Testis (tissue), 3 donors: Measurements from ENCODE around the gene ATOH8. TPM values are rescaled to one million over a fixed set of nuclear protein-coding genes. Genes with fewer than 3 reads are reported as not detected.

Experiments
- DNase-seq: peaks from one replicate; pipeline ENCODE4 v3.0.0-alpha.2; 2019
- H3K27ac ChIP-seq, 2 donors: fragments of 200-600 bp; sonication (generic); one replicate each; pipeline ENCODE4 v1.5.1; 2019
- H3K27me3 ChIP-seq: fragments of 200-600 bp; sonication (generic); one replicate; pipeline ENCODE4 v1.5.1; 2019
- H3K36me3 ChIP-seq: fragments of 200-600 bp; sonication (generic); one replicate; pipeline ENCODE4 v1.5.1; 2017; ENCODE audit warnings: low read depth; ENCODE audit errors: missing control alignments
- H3K4me1 ChIP-seq: fragments of 200-600 bp; sonication (generic); one replicate; pipeline ENCODE4 v1.5.1; 2019
- H3K4me3 ChIP-seq, 2 donors: fragments of 200-600 bp; sonication (generic); one replicate each; pipeline ENCODE4 v1.5.1; 2017 to 2019
- H3K9me3 ChIP-seq: fragments of 200-600 bp; sonication (generic); one replicate; pipeline ENCODE4 v1.5.1; 2017
- POLR2A ChIP-seq: fragments of 450-650 bp; IDR thresholded peaks from one replicate; pipeline ENCODE4 v1.6.1; 2017; ENCODE audit warnings: antibody characterized with exemption, mild to moderate bottlenecking, moderate library complexity
- WGBS, 2 donors: methylation state at CpG; one replicate each; pipeline ENCODE4 v1.1.5; 2018; 5-methylcytosine and 5-hydroxymethylcytosine counted together
- intact Hi-C: fragments of 100-400 bp; cut with DNase I; formaldehyde crosslinking; loops from one replicate; pipeline ENCODE4 v1.15.1; 2023; ENCODE audit warnings: low total_unique reads
- polyA plus RNA-seq: library from polyadenylated mRNA; stranded (reverse); fragments of 350-450 nt; fragmentation: Illumina TruSeq; extraction: RNeasy Lipid Tissue Mini Kit (QIAGEN cat#74804); gene quantifications from one replicate; pipeline ENCODE4 v1.2.3, GENCODE V29; 2014; ENCODE audit warnings: low read depth, low replicate concordance; ENCODE audit not compliant: insufficient read depth
- total RNA-seq, 2 donors: library from RNA; depleted of rRNA; stranded (reverse); fragments of >200 nt; gene quantifications; one replicate each; pipeline ENCODE4 v1.2.3, GENCODE V29; 2016
- TF ChIP-seq, protein P1 (sequence below), 3 experiments: fragments of 450-650 bp in 2 of 3; fragments of 200-600 bp in 1 of 3; sonication (generic) in 1 of 3; IDR thresholded peaks; one replicate each; pipeline ENCODE4 v1.5.1; 2016 to 2019; ENCODE audit warnings: antibody characterized with exemption in 3 of 3, mild to moderate bottlenecking in 2 of 3, moderate library complexity in 1 of 3

ATOH8 gene
- total and polyA plus RNA-seq, 3 donors from 2014 or later = 13.5 to 16.8 (median 14.2) TPM

DNA sequence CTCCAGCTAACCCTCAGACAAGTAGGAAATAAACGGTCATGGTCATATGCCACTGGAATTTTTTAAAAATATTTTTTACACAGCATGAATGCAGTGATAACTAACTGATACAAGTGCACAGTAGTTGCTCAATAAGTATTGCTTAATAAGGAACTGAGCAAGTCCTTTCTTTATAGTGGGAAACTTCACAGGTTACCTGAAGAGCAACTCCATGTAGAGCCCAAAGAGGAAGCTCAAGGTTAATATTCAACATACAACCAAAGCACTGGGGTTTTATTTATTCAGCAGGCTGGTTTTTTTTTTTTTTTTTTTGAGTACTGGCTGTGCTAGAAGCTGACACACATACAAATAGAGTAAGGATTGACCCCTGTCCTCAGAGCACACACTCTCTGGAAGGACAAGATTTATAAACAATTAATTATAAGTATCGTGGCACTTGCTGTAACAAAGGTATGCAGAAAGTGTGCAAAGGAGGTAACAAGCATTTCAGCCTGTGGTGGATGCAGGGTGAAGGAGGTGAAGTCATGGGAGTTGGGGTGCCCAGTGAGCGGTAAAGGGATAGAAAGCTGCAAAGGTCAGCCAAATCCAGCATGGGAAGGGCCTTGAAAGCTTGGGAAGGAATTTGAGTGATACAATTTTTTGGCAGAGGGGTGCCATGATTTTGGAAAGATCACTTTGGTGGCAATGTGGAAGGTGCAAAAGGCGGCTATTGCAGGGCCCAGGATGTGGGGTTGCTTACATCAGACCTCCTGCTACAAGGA lies 52.7 kb downstream of the ATOH8 start:
- Histone ChIP-seq H3K4me1 (peaks cover 4% of the 10 kb centered on the region), H3K9me3 (no peaks in the 10 kb centered on the region), H3K27me3 (no peaks in the 10 kb centered on the region), H3K4me3 (no peak overlapping the region), H3K27ac (no peak overlapping the region), H3K36me3 (no peaks in the 10 kb centered on the region)
- 90% methylated on average over 4 of the region's 4 CpGs for WGBS, 2 donors
- no peak for DNase-seq
- intact Hi-C loops = no loop called here
- TF ChIP-seq POLR2A = no peak
- TF ChIP-seq, protein P1, sequence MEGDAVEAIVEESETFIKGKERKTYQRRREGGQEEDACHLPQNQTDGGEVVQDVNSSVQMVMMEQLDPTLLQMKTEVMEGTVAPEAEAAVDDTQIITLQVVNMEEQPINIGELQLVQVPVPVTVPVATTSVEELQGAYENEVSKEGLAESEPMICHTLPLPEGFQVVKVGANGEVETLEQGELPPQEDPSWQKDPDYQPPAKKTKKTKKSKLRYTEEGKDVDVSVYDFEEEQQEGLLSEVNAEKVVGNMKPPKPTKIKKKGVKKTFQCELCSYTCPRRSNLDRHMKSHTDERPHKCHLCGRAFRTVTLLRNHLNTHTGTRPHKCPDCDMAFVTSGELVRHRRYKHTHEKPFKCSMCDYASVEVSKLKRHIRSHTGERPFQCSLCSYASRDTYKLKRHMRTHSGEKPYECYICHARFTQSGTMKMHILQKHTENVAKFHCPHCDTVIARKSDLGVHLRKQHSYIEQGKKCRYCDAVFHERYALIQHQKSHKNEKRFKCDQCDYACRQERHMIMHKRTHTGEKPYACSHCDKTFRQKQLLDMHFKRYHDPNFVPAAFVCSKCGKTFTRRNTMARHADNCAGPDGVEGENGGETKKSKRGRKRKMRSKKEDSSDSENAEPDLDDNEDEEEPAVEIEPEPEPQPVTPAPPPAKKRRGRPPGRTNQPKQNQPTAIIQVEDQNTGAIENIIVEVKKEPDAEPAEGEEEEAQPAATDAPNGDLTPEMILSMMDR (IDR thresholded peaks at IDR 0.05) = no peak

GRCh38 chr2:85807756-85808155 lies 54.0 kb downstream of the ATOH8 start:
- H3K4me1 ChIP-seq = peaks cover 4% of the 10 kb centered on the region
- no peak for TF ChIP-seq POLR2A
- TF ChIP-seq, protein P1 (IDR thresholded peaks at IDR 0.05) = no peak
- no peak overlapping the region for H3K4me3 ChIP-seq
- DNase-seq = no peak
- intact Hi-C loops = no loop called here
- no peaks in the 10 kb centered on the region for H3K36me3 ChIP-seq
- H3K27me3 ChIP-seq = no peaks in the 10 kb centered on the region
- H3K9me3 ChIP-seq = no peaks in the 10 kb centered on the region
- H3K27ac ChIP-seq = no peak overlapping the region
- 92% methylated on average over 2 to 3 of the region's 3 CpGs for WGBS, 2 donors

GRCh38 chr2:85810371-85811179 lies 56.8 kb downstream of the ATOH8 start:
- intact Hi-C loops = loop anchor here (5.0 kb wide), 1 partner anchor 83 kb away; no protein-coding TSS in a partner anchor
- H3K36me3 ChIP-seq = no peaks in the 10 kb centered on the region
- H3K4me3 ChIP-seq = peak overlapping the region in 1 of 2 donors; percentile 41
- peak; percentile 12 for DNase-seq
- no peaks in the 10 kb centered on the region for H3K9me3 ChIP-seq
- no peaks in the 10 kb centered on the region for H3K27me3 ChIP-seq
- WGBS, 2 donors = 68 to 76% methylated on average over 13 to 16 of the region's 16 CpGs
- no peak overlapping the region for H3K27ac ChIP-seq
- H3K4me1 ChIP-seq = peaks cover 4% of the 10 kb centered on the region
- TF ChIP-seq, protein P1 (IDR thresholded peaks at IDR 0.05) = no peak
- TF ChIP-seq POLR2A = no peak

GRCh38 chr2:85811180-85812093 lies 57.6 kb downstream of the ATOH8 start:
- Histone ChIP-seq H3K27ac (peak overlapping the region in 1 of 2 donors; percentile 56), H3K4me1 (peaks cover 4% of the 10 kb centered on the region), H3K9me3 (no peaks in the 10 kb centered on the region), H3K36me3 (no peaks in the 10 kb centered on the region), H3K27me3 (no peaks in the 10 kb centered on the region), H3K4me3 (peak overlapping the region; percentile 32 to 41)
- intact Hi-C loops = loop anchor here (5.0 kb wide), 1 partner anchor 84 kb away; no protein-coding TSS in a partner anchor
- DNase-seq = peak; percentile 65
- WGBS, 2 donors = 43 to 45% methylated on average over 15 to 37 of the region's 41 CpGs
- TF ChIP-seq POLR2A = no peak
- TF ChIP-seq, protein P1 (IDR thresholded peaks at IDR 0.05) = no peak
